Breast epithelium (tissue), 3 donors: ENCODE data around the gene NUCB1.

Experiments
- POLR2A ChIP-seq: fragments of 450-650 bp; IDR thresholded peaks from one replicate; pipeline ENCODE4 v1.6.1; 2016; ENCODE audit warnings: antibody characterized with exemption, mild to moderate bottlenecking, moderate library complexity
- POLR2AphosphoS5 ChIP-seq, 3 donors: sonication (generic); formaldehyde crosslinking; IDR thresholded peaks; one replicate each; pipeline ENCODE4 v1.6.1; 2017; ENCODE audit warnings: antibody characterized with exemption in 3 of 3
- TF ChIP-seq, protein P1 (sequence below), 3 donors: fragments of 450-650 bp; IDR thresholded peaks; one replicate each; pipeline ENCODE4 v1.5.1; 2016 to 2017; ENCODE audit warnings: antibody characterized with exemption in 3 of 3, mild to moderate bottlenecking in 3 of 3, moderate library complexity in 3 of 3

DNA sequence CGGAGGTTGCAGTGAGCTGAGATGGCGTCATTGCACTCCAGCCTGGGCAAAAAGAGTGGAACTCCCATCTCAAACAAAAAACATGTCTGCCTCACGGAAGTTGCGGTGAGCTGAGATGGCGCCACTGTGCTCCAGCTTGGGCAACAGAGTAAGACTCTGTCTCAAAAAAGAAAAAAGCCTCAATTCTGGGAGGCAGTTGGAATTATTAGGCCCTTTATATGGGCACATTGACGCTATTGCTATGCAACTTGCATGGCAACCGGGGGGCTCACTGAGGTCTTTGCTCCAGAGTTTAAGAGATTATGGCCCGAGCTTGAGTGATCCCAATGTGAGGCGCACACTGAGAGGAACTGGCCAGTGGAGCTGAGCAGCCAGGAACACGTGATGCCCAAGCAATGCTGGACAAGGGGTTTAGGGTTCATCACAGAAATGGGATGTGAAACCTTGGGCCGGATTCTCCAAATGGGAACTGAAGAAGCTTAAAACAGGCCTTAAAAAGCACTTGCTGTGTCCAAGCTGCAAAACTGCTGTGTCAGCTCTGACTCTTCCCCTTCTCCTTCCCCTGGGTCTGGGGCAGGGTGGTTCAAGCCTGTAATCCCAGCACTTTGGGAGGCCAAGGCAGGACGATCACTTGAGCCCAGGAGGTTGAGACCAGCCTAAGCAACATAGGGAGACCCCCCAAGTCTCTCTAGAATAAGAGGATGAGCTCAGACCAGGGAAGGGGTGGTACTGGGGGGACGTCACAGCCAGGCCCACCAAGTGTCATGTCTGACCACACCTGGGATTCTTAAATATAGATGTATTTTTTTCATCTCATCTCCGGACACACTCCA is 67.5 kb downstream of the NUCB1 start:
- TF ChIP-seq POLR2A (peak; percentile 19), POLR2AphosphoS5 (IDR thresholded peaks at IDR 0.05) (peak in 1 of 3 donors; percentile 61)
- TF ChIP-seq, protein P1, sequence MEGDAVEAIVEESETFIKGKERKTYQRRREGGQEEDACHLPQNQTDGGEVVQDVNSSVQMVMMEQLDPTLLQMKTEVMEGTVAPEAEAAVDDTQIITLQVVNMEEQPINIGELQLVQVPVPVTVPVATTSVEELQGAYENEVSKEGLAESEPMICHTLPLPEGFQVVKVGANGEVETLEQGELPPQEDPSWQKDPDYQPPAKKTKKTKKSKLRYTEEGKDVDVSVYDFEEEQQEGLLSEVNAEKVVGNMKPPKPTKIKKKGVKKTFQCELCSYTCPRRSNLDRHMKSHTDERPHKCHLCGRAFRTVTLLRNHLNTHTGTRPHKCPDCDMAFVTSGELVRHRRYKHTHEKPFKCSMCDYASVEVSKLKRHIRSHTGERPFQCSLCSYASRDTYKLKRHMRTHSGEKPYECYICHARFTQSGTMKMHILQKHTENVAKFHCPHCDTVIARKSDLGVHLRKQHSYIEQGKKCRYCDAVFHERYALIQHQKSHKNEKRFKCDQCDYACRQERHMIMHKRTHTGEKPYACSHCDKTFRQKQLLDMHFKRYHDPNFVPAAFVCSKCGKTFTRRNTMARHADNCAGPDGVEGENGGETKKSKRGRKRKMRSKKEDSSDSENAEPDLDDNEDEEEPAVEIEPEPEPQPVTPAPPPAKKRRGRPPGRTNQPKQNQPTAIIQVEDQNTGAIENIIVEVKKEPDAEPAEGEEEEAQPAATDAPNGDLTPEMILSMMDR (IDR thresholded peaks at IDR 0.05), result no peak
